Panc1 (cell line): ENCODE measurements around the gene MT4.

ENCODE experiments used
- CTCF ChIP-seq: fragments of 450-650 bp; IDR thresholded peaks from 2 replicates; pipeline ENCODE4 v1.5.1; 2017; ENCODE audit warnings: mild to moderate bottlenecking
- POLR2AphosphoS5 ChIP-seq: IDR thresholded peaks from 2 replicates; pipeline ENCODE4 v1.6.1; 2012; ENCODE audit warnings: mild to moderate bottlenecking, low read depth, low read length, moderate library complexity

- no peak for TF ChIP-seq CTCF
- no peak for TF ChIP-seq POLR2AphosphoS5
These were observed 28.9 kb downstream of the MT4 start for GRCh38 chr16:56593573-56594291.
